ENCODE results near the gene ELAVL3.

ELAVL3 gene

GRCh38 chr19:11405846-11406643, 74.8 kb downstream of the ELAVL3 start:
- peak; percentile 34 for DNase-seq

DNA sequence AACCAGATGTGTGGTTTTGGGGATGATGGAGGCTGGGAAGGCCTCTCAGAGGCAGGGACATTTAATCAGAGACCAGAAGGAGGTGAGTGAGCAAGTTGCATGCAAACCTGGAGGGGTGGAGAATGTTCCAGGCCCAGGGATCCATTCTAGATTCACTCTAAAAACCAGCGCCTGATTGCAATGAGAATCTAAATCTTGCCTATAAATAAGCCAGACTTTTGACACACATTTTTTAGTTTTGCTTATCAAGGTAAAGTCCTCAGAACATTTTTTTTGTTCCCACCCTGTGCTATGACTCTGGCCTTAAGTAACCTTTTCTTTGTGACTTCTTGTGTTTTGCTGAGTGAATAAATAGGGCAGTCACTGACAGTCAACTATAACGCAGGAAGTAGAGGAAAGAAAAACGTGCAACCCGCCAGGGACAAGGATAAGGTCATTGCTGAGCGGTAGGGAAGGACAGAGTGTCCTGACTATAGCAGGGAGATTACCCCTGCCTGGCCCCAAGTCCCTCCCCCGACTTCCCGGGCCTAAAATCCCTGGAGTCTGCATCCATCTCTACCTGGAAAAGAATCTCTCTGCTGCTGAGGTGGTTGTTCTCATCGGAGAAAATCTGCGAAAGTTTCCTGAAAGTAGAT, 76.1 kb downstream of the ELAVL3 start:
- DNase-seq, result no peak

- DNase-seq, result no peak
These were observed 78.9 kb downstream of the ELAVL3 start for GRCh38 chr19:11401808-11402543.

Data from activated CD4-positive, CD25-positive, alpha-beta regulatory T cell treated with anti-CD3 and anti-CD28 coated beads, Interleukin-2, amount 50 U/mL, for 72 hours (primary cell).